HG03575 (cell line): Measurements from ENCODE around the gene BCL2.

Experiments used
- ATAC-seq: cut with Tn5 transposase; IDR thresholded peaks from one replicate; pipeline ENCODE4 v1.9.1; 2021; ENCODE audit not compliant: unreplicated experiment, insufficient number of reproducible peaks, low FRiP score; ENCODE audit errors: extremely low read depth

Gene BCL2

GRCh38 chr18:63266888-63267790, 52.4 kb downstream of the BCL2 start:
- no peak for ATAC-seq

- no peak for ATAC-seq
Observed at GRCh38 chr18:63265326-63265725, 54.2 kb downstream of the BCL2 start.

- no peak for ATAC-seq
Observed at GRCh38 chr18:63264871-63265270, 54.7 kb downstream of the BCL2 start.

- ATAC-seq = no peak
Observed at GRCh38 chr18:63263444-63263843, 56.1 kb downstream of the BCL2 start.

DNA sequence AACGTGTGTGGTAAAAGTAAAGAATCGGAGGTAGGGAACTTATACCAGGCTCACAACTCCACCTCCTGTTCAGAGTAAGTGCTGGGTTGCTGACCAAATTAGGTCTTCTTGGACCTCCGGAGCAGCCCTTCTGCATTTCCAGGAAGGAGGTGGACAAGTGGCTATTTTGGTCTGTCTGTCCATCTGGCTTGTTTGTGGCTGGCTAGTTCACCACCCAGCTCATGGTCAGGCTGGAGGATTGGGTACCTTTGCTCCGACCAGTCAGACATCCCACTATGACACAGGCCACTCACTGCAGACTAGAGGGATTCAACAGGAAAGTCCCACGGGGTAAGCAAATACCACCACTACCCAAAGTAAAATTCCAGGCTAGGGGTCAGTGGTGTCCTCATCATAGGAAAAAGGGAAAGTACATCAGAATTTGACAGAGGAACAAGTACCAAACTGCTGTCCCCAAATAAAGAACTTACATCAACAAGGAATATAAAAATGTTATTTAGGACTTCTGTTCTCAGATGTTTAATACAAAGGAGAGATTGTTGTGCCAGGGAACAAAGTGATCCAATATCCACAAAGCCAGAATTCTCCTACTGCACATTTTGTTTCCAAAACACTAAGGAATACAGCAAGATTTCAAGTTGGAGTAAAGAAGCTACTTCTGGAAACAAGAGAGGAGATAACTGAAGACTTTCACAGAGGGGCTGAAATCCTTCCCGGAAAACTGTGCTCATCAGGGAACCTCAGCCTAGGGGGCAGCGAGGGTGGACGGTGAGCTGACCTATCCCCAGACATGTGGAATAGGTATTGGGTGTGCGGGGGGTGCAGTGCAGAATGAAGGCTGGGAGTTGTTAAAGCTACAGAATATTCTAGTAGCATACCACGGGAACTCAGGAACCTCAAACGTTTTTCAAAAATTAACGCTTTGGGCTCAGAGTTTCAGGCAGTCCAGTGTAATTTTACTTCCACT, 56.9 kb downstream of the BCL2 start:
- no peak for ATAC-seq

- no peak for ATAC-seq
Observed at GRCh38 chr18:63261029-63261428, 58.5 kb downstream of the BCL2 start.

DNA sequence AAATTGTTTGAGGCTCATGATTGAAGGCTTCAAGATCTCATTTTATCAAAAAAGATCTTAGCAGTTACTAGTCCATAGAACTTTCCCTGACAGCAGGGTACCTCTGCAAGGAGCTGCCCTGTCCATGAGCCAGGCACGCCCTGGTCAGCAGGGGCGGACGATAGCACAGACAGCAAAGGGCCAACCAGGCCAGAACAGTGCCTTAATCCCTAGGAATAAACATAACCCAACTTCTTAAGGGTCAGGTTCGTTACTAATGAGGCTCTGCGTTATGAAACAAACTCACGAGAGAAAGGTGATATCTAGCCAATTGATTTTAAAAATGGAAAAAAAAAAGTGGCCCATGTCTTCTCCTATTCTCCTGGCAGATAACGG, 59.2 kb downstream of the BCL2 start:
- ATAC-seq = no peak

- ATAC-seq = no peak
Observed at GRCh38 chr18:63259567-63260379, 59.8 kb downstream of the BCL2 start.

GRCh38 chr18:63258749-63259566, 60.6 kb downstream of the BCL2 start:
- no peak for ATAC-seq

DNA sequence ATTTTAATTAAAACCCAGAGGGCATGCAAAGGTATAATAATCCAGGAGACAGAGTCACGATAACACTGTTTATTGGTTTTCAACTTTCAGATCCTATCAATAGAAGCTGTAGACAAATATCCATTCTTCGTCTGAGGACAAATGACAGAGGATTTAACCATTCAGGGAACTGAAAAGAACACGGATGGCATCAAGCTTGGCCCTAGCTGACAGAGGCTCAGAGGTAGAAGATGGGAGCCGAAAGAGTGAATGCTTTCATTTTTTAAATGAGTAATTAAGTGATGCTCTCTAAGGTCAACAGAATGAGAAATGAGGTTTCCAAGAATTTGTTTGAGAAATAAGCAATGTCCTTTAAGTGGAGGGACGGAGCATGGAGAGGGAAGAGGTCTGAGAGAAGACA, 62.1 kb downstream of the BCL2 start:
- ATAC-seq = no peak

- no peak for ATAC-seq
Observed at GRCh38 chr18:63255435-63255834, 64.1 kb downstream of the BCL2 start.

GRCh38 chr18:63254716-63255399, 64.7 kb downstream of the BCL2 start:
- ATAC-seq = no peak

DNA sequence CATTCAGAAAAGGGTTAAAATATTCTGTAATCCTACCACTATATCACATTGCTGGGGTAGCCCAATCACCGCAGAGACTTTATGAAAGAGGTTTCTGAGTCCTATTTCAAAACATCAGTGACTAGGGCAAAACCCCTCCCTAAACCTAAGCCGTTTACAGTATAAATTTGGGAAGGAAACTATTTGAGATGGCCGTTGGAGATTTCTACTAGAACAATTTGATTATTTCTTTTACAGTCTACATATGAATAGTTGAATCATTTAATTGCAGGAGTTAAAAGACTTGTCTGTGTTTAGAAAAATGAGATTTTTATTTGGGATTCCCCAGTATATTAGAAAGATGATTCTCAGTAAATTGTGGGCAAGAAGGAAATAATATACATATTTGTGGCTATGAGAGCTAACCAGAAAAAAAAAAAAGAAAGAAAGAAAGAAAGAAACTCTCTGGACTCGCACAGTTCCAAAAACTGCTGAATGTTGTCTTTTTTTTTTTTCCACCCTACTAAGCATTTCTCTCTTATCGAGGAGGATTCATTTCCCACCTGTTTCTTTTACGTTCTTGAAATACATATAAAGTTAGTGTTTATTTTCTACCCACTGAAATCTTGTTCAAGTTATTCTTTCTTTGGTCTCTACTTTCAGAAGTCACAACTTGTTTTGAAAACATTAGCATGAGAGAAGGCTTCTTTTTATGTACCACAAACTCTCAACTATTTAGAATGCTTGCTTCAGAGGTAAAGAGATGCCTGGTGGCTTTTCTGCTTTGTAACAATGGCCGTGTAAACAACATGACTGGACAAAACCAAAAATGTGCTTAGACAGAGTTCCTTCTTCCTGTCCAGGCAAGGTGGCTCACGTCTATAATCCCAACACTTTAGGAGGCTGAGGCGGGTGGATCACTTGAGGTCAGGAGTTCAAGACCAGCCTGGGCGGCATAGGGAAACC, 65.9 kb downstream of the BCL2 start:
- ATAC-seq = no peak

DNA sequence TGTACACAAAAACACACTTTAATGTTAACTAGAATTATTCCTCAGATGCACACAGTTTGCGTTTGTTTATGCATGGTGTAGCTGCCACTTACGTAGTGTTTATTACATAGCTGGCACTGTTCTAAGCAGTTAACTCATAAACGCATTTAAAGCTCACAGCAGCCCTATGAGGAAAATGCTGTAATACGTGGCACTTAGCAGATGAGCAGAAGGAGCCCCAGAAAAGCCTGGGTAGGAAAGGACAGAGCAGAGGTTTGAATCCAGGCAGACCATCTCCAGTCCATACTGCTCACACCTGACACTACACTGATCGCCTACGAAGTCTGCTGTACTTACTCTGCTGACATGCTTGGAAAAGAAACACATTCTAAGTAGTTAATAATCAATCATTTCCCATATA, 66.6 kb downstream of the BCL2 start:
- no peak for ATAC-seq

- ATAC-seq = no peak
Observed at GRCh38 chr18:63249771-63250170, 69.8 kb downstream of the BCL2 start.

GRCh38 chr18:63247926-63248325, 71.6 kb downstream of the BCL2 start:
- ATAC-seq = no peak

GRCh38 chr18:63247506-63247905, 72.1 kb downstream of the BCL2 start:
- ATAC-seq = no peak
